HepG2 (cell line): ENCODE data around the gene C5orf47. TPM values are rescaled to one million over a fixed set of nuclear protein-coding genes. Genes with fewer than 3 reads are reported as not detected.

Experiments used
- ATAC-seq: fragments of 200-7000 bp; cut with Tn5 transposase; 3 replicates; pipeline ENCODE4 v1.9.1; 2020; ENCODE audit warnings: mild to moderate bottlenecking, moderate library complexity
- BruUV-seq: library from RNA; stranded (reverse); fragments of 400-500 nt; replicated peaks from 2 replicates; lab custom pipeline; 2021; lab: Mats Ljungman, UMichigan
- CTCF ChIA-PET: fragments of 300-600 bp; formaldehyde crosslinking; extraction: SDS; loops from one replicate; lab custom pipeline; 2021; ENCODE audit warnings: low total read pairs, inconsistent platforms, low intra/inter-chr PET ratio; lab: Yijun Ruan, JAX
- POLR2A ChIA-PET: fragments of 350-600 bp; sonication (Branson Sonifier 250); formaldehyde crosslinking; loops from one replicate; lab custom pipeline; 2020; ENCODE audit warnings: antibody characterized with exemption, inconsistent platforms; lab: Yijun Ruan, JAX
- DNase-seq: peaks from one replicate; pipeline ENCODE4 v3.0.0-alpha.2; 2015; ENCODE audit warnings: low spot score
- FAIRE-seq: peaks from 3 replicates; lab custom pipeline; 2011; peaks lifted over from hg19 to GRCh38; lab: Jason Lieb, UNC
- H2AFZ ChIP-seq: one replicate; pipeline ENCODE4 v1.6.1; 2011; ENCODE audit warnings: low read length, inconsistent platforms
- H3K27ac ChIP-seq: fragments of 300-600 bp; 3 replicates; pipeline ENCODE4 v1.8.0; 2011; ENCODE audit warnings: mixed run types, mild to moderate bottlenecking, mixed read lengths, low read length, inconsistent platforms; ENCODE audit not compliant: insufficient read depth; ENCODE audit errors: extremely low read length
- H3K27me3 ChIP-seq, 2 experiments: fragments of 200-600 bp in 1 of 2; 2 replicates in 1 of 2; 3 replicates in 1 of 2; pipeline versions ENCODE4 v1.6.0 to v1.8.0; 2011; ENCODE audit warnings: low read length in 2 of 2, mild to moderate bottlenecking in 2 of 2, moderate library complexity in 2 of 2, inconsistent platforms in 1 of 2; ENCODE audit not compliant: insufficient read depth in 2 of 2, control insufficient read depth in 1 of 2
- H3K36me3 ChIP-seq, 2 experiments: fragments of 200-600 bp in 1 of 2; replicated peaks in 1 of 2; 2 replicates in 1 of 2; 3 replicates in 1 of 2; pipeline versions ENCODE4 v1.5.1 to v1.8.0; 2011; ENCODE audit warnings: low read length in 2 of 2, inconsistent platforms in 1 of 2; ENCODE audit not compliant: insufficient read depth in 2 of 2, control insufficient read depth in 1 of 2
- H3K4me1 ChIP-seq: 2 replicates; pipeline ENCODE4 v1.5.1; 2012; ENCODE audit warnings: low read length, inconsistent platforms; ENCODE audit not compliant: insufficient read depth
- H3K4me2 ChIP-seq: 2 replicates; pipeline ENCODE4 v1.6.0; 2011; ENCODE audit warnings: low read depth, low read length, inconsistent platforms
- H3K4me3 ChIP-seq, 3 experiments: fragments of 200-600 bp in 1 of 3; sonication (generic), shearing (Covaris generic) in 1 of 3; replicated peaks in 1 of 3; 2 replicates each; pipeline ENCODE4 v1.5.1; 2011 to 2016; ENCODE audit warnings: low read length in 3 of 3, inconsistent platforms in 2 of 3, low read depth in 2 of 3, mild to moderate bottlenecking in 2 of 3, control low read depth in 1 of 3, mixed read lengths in 1 of 3; ENCODE audit not compliant: insufficient read depth in 1 of 3
- H3K79me2 ChIP-seq: one replicate; pipeline ENCODE4 v1.6.1; 2011; ENCODE audit warnings: low read length, inconsistent platforms; ENCODE audit not compliant: insufficient read depth
- H3K9ac ChIP-seq: 2 replicates; pipeline ENCODE4 v1.6.0; 2011; ENCODE audit warnings: mild to moderate bottlenecking, low read depth, low read length, inconsistent platforms; ENCODE audit not compliant: insufficient read depth
- H3K9me3 ChIP-seq: 2 replicates; pipeline ENCODE4 v1.5.1; 2012; ENCODE audit warnings: mild to moderate bottlenecking, low read length
- H4K20me1 ChIP-seq: 2 replicates; pipeline ENCODE4 v1.6.0; 2011; ENCODE audit warnings: inconsistent platforms, mild to moderate bottlenecking, low read length, moderate library complexity; ENCODE audit not compliant: insufficient read depth
- JUNB ChIP-seq: sonication (generic); formaldehyde crosslinking; IDR thresholded peaks from 2 replicates; pipeline ENCODE4 v1.8.0; 2022; ENCODE audit warnings: missing genetic modification reagents, mild to moderate bottlenecking, borderline replicate concordance
- ZFP36 ChIP-seq: fragments of 150-350 bp; IDR thresholded peaks from 2 replicates; pipeline ENCODE4 v1.6.1; 2018; ENCODE audit warnings: borderline replicate concordance, low read length, low read depth; ENCODE audit not compliant: partially characterized antibody
- ZNF383 ChIP-seq: sonication (generic); formaldehyde crosslinking; IDR thresholded peaks from 2 replicates; pipeline ENCODE4 v1.4.0; 2020; ENCODE audit warnings: missing genetic modification reagents, mild to moderate bottlenecking, borderline replicate concordance
- ZNF605 ChIP-seq: sonication (generic); formaldehyde crosslinking; IDR thresholded peaks from 2 replicates; pipeline ENCODE4 v1.8.0; 2022; ENCODE audit warnings: mild to moderate bottlenecking, missing genetic modification reagents
- WGBS: methylation state at CpG from one replicate; pipeline ENCODE4 v1.1.6; 2017; ENCODE audit warnings: low lambda C conversion rate; 5-methylcytosine and 5-hydroxymethylcytosine counted together
- in situ Hi-C: cut with HindIII; loops from 2 replicates; pipeline ENCODE4 v1.10.0; 2017; ENCODE audit warnings: low pct_unique_long_range_greater_than_20kb; ENCODE audit not compliant: extremely low pct_ligation_motif_present
- intact Hi-C: fragments of 100-400 bp; cut with micrococcal nuclease; formaldehyde crosslinking; loops from one replicate; pipeline ENCODE4 v1.10.0; 2022; ENCODE audit not compliant: unreplicated experiment
- polyA plus RNA-seq, 8 experiments: library from polyadenylated mRNA; depleted of rRNA in 3 of 8; stranded (reverse) in 7 of 8; unstranded in 1 of 8; fragments of >200 nt; fragmentation: Illumina TruSeq in 4 of 8; extraction: Trizol in 4 of 8; gene quantifications; 2 replicates each; pipeline versions ENCODE4 v1.2.1 to v1.2.3, GENCODE V29; 2011 to 2016; ENCODE audit warnings: low read depth in 4 of 8, missing spikeins in 1 of 8, mixed read lengths in 1 of 8; ENCODE audit not compliant: insufficient read depth in 1 of 8
- total RNA-seq, 5 experiments: library from RNA; depleted of rRNA; stranded (reverse); fragments of >200 nt; fragmentation: Illumina TruSeq; extraction: Trizol; gene quantifications; 2 replicates each; pipeline ENCODE4 v1.2.3, GENCODE V29; 2016; ENCODE audit warnings: low read depth in 1 of 5

Gene C5orf47
- total and polyA plus RNA-seq, 2 of the 13 experiments (the other 11 are each of a cell fraction or from before 2014, with no cell fraction given) = not detected

- Histone ChIP-seq H3K9ac (no peak overlapping the region), H3K79me2 (no peaks in the 10 kb centered on the region), H4K20me1 (no peaks in the 10 kb centered on the region), H3K4me3 (no peak overlapping the region), H3K4me2 (no peak overlapping the region), H3K4me1 (no peaks in the 10 kb centered on the region)
- CTCF ChIA-PET = no interaction called here
- FAIRE-seq (no peak), DNase-seq (no peak), ATAC-seq (no peak)
- in situ Hi-C loops = no loop called here
- no peak for TF ChIP-seq ZNF605 (CRISPR knock-in tag)
- TF ChIP-seq ZFP36 = no peak
- TF ChIP-seq ZNF383 = no peak
- no peak for TF ChIP-seq JUNB
- TF ChIP-seq, all 625 proteins: peak for 0
- Histone ChIP-seq H3K27me3 (no peaks in the 10 kb centered on the region), H3K9me3 (no peaks in the 10 kb centered on the region), H2AFZ (no peak overlapping the region), H3K27ac (no peak overlapping the region), H3K36me3 (no peaks in the 10 kb centered on the region)
- intact Hi-C loops = no loop called here
- POLR2A ChIA-PET = no interaction called here
- 83% methylated on average over 3 of the region's 3 CpGs for WGBS
- no TSS peak for BruUV-seq
Measured at GRCh38 chr5:174053905-174054304, 64.9 kb downstream of the C5orf47 start.

Other genes with a start within 250 kb of the C5orf47 start
- 7.7 and 8.3 TPM in 2 replicates for gene CPEB4, start 100.8 kb upstream of the C5orf47 start, total RNA-seq (2016; rRNA removed; fragmentation: Illumina TruSeq; extraction: Trizol)
- gene CPEB4, start 100.8 kb upstream of the C5orf47 start, polyA plus RNA-seq (2011; rRNA removed) = 25.0 and 26.7 TPM in 2 replicates
- gene NSG2, start 56.5 kb downstream of the C5orf47 start, total RNA-seq (2016; rRNA removed; fragmentation: Illumina TruSeq; extraction: Trizol) = not detected in 2 replicates
- 0.16 and 0.21 TPM in 2 replicates for gene NSG2, start 56.5 kb downstream of the C5orf47 start, polyA plus RNA-seq (2011; rRNA removed)